ENCODE data around the gene ZNF417.
A peak's percentile ranks its signal among the peaks of the same experiment; 100 is the strongest.
"Not testable (repeated sequence)": the region's sequence is repeated elsewhere in the genome, so short reads cannot be mapped to it uniquely, and the experiment has no call there.

ZNF417 gene

DNA sequence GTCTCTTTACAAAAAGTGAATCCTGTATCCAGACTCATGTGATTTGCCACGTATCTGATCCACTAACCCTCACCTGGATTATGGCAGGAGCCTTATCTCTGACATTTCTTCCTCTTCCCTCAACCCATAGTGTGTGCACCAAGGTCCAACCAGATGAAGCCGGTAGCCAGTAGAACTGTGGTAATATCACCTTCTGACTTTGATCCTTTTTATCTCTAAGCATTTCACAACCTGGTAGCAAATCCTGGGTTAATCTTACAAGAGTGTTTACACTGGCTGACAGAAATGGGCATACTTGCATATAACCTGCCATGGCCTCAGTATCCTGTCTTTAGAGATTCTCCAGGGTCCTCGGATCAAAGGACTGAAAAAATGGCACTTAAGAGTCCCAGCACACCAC lies 1.9 kb downstream of the ZNF417 start:
- Mint-ChIP-seq H3K4me1 (peaks cover 29% of the 10 kb centered on the region), H3K9me3 (peaks cover 2% of the 10 kb centered on the region), H3K36me3 (peaks cover 39% of the 10 kb centered on the region), H3K4me3 (peak overlapping the region; percentile 99), H3K27ac (peak overlapping the region; percentile 98), H3K27me3 (no peaks in the 10 kb centered on the region)
- ATAC-seq (ENCODE audit: low read depth): no peak
- DNase-seq (ENCODE audit: low spot score in 2 of 2): no peak

GRCh38 chr19:57907394-57907793 lies 9.0 kb downstream of the ZNF417 start:
- no peak for ATAC-seq (ENCODE audit: low read depth)
- Mint-ChIP-seq H3K27me3 (no peaks in the 10 kb centered on the region), H3K27ac (no peak overlapping the region), H3K36me3 (peaks cover 38% of the 10 kb centered on the region), H3K4me1 (peaks cover 9% of the 10 kb centered on the region), H3K9me3 (no peaks in the 10 kb centered on the region), H3K4me3 (no peak overlapping the region)
- no peak for DNase-seq (ENCODE audit: low spot score in 2 of 2)

- no peaks in the 10 kb centered on the region for H3K9me3 Mint-ChIP-seq
- no peak for DNase-seq (ENCODE audit: low spot score in 2 of 2)
- no peaks in the 10 kb centered on the region for H3K27me3 Mint-ChIP-seq
- peak overlapping the region; percentile 14 for H3K4me3 Mint-ChIP-seq
- peak; percentile 83 for ATAC-seq (ENCODE audit: low read depth)
- peaks cover 20% of the 10 kb centered on the region for H3K36me3 Mint-ChIP-seq
- H3K4me1 Mint-ChIP-seq: peaks cover 5% of the 10 kb centered on the region
- H3K27ac Mint-ChIP-seq: peak overlapping the region; percentile 81
Observed at GRCh38 chr19:57905258-57905657, 11.1 kb downstream of the ZNF417 start.

DNA sequence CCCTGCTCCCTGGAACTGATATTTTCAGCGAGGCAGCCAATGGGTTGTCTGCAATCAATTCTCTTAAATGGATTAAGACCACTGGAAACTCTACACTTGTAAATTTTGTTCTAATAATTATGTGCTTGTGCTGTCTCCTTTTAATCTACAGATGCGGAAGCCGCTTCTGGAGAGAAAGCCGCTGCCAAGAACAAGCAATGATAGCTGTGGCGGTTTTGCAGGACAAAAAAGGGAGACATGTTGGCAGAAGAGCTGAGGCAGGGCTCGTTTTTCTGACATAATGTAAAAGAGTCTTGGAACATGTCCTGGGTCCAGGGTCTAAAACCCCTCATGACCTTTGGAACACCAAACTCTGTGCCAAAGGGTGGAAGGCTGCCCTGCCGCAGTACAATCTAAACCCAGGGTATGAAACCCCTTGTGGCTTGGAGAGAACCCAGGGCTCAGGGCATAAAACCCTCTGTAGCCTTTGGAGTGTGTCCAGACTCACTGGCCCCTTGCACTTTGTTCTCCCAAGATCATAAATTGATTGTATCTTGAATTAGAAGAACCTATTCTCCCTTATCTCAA lies 12.7 kb downstream of the ZNF417 start:
- no peak for ATAC-seq (ENCODE audit: low read depth)
- no peak overlapping the region for H3K27ac Mint-ChIP-seq
- peaks cover 10% of the 10 kb centered on the region for H3K36me3 Mint-ChIP-seq
- peaks cover 5% of the 10 kb centered on the region for H3K4me1 Mint-ChIP-seq
- no peak overlapping the region for H3K4me3 Mint-ChIP-seq
- no peaks in the 10 kb centered on the region for H3K9me3 Mint-ChIP-seq
- DNase-seq (ENCODE audit: low spot score in 2 of 2): no peak
- H3K27me3 Mint-ChIP-seq: no peaks in the 10 kb centered on the region

DNA sequence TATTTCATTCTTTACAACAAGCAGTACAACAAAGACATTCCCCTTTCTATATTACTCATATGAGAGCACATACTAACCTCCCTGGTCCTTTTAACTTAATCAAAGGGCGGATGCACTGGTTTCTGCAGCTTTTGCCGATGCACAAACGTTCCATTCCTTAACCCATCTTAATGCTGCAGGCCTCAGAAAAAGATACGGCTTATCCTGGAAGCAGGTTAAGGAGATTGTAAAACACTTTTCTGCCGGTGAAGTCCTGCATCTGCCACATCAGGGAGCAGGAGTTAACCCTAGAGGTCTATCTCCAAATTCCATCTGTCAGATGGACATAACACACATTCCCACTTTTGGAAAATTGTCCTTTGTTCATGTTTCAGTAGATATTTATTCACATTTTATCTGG lies 16.1 kb downstream of the ZNF417 start:
- Mint-ChIP-seq H3K9me3 (no peaks in the 10 kb centered on the region), H3K27me3 (no peaks in the 10 kb centered on the region)
- DNase-seq (ENCODE audit: low spot score in 2 of 2): no peak

GRCh38 chr19:57890706-57891105 lies 25.7 kb downstream of the ZNF417 start:
- not testable (repeated sequence) for ATAC-seq (ENCODE audit: low read depth); H3K9me3 Mint-ChIP-seq; H3K27ac Mint-ChIP-seq; H3K4me3 Mint-ChIP-seq; DNase-seq (ENCODE audit: low spot score in 2 of 2); H3K27me3 Mint-ChIP-seq
- Mint-ChIP-seq H3K36me3 (peaks cover 12% of the 10 kb centered on the region), H3K4me1 (peaks cover 17% of the 10 kb centered on the region)

More for the DNA sequence above, 16.1 kb downstream of the ZNF417 start:
- no peak overlapping the region for H3K4me3 Mint-ChIP-seq
- peaks cover 3% of the 10 kb centered on the region for H3K4me1 Mint-ChIP-seq
- H3K36me3 Mint-ChIP-seq: peaks cover 4% of the 10 kb centered on the region
- H3K27ac Mint-ChIP-seq: no peak overlapping the region
- ATAC-seq (ENCODE audit: low read depth): no peak

- H3K27ac Mint-ChIP-seq: peak within 1 kb of the TSS; percentile 89
- ATAC-seq (ENCODE audit: low read depth): peak; percentile 93
- peaks cover 2% of the 10 kb centered on the region for H3K9me3 Mint-ChIP-seq
- H3K4me3 Mint-ChIP-seq: peak within 1 kb of the TSS; percentile 92
- H3K27me3 Mint-ChIP-seq: no peaks in the 10 kb centered on the region
- H3K36me3 Mint-ChIP-seq: peaks cover 26% of the 10 kb centered on the region
- peak; percentile 80 to 84 for DNase-seq (ENCODE audit: low spot score in 2 of 2)
- H3K4me1 Mint-ChIP-seq: peaks cover 18% of the 10 kb centered on the region
Observed at GRCh38 chr19:57888560-57889231, 27.7 kb downstream of the ZNF417 start, which contains the start of gene ZNF814. ZNF814 (minus strand) TSS chr19:57889037; CDS start chr19:57888802, 235 bp downstream.

DNA sequence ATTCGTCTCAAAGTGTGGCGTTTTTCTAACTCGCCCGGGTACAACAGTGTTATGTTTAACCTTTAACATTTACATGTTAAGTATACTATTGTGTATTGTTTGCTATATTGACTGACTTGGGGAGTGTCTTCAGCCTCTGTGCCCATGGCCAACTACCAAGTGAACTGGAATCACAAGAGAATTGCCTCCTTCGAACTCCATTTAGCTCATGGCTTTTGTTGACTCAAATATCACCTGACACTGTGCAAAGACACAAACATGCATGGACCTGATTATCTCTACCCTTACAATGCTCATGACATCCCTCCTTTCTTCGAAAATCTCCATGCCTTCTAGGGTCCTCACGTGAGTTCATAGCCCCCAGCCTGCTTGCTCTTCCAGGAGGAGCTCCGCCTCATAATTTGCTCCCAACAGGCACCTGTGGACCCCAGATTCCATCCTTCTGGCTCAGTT lies 28.3 kb downstream of the ZNF417 start:
- Mint-ChIP-seq H3K27me3 (no peaks in the 10 kb centered on the region), H3K36me3 (peaks cover 26% of the 10 kb centered on the region), H3K4me3 (peak overlapping the region; percentile 92), H3K9me3 (peaks cover 2% of the 10 kb centered on the region), H3K27ac (peak overlapping the region; percentile 89), H3K4me1 (peaks cover 18% of the 10 kb centered on the region)
- ATAC-seq (ENCODE audit: low read depth): no peak
- DNase-seq (ENCODE audit: low spot score in 2 of 2): no peak

GRCh38 chr19:57887195-57887941 lies 29.0 kb downstream of the ZNF417 start:
- peaks cover 2% of the 10 kb centered on the region for H3K9me3 Mint-ChIP-seq
- peaks cover 18% of the 10 kb centered on the region for H3K4me1 Mint-ChIP-seq
- peak overlapping the region; percentile 18 for H3K27ac Mint-ChIP-seq
- peaks cover 29% of the 10 kb centered on the region for H3K36me3 Mint-ChIP-seq
- DNase-seq (ENCODE audit: low spot score in 2 of 2) (no peak), ATAC-seq (ENCODE audit: low read depth) (no peak)
- peak overlapping the region; percentile 92 for H3K4me3 Mint-ChIP-seq
- no peaks in the 10 kb centered on the region for H3K27me3 Mint-ChIP-seq

GRCh38 chr19:57886046-57886445 lies 30.3 kb downstream of the ZNF417 start:
- peaks cover 2% of the 10 kb centered on the region for H3K9me3 Mint-ChIP-seq
- peaks cover 29% of the 10 kb centered on the region for H3K36me3 Mint-ChIP-seq
- no peak for DNase-seq (ENCODE audit: low spot score in 2 of 2)
- H3K27me3 Mint-ChIP-seq: no peaks in the 10 kb centered on the region
- no peak for ATAC-seq (ENCODE audit: low read depth)
- H3K4me3 Mint-ChIP-seq: peak overlapping the region; percentile 2
- no peak overlapping the region for H3K27ac Mint-ChIP-seq
- peaks cover 18% of the 10 kb centered on the region for H3K4me1 Mint-ChIP-seq

DNA sequence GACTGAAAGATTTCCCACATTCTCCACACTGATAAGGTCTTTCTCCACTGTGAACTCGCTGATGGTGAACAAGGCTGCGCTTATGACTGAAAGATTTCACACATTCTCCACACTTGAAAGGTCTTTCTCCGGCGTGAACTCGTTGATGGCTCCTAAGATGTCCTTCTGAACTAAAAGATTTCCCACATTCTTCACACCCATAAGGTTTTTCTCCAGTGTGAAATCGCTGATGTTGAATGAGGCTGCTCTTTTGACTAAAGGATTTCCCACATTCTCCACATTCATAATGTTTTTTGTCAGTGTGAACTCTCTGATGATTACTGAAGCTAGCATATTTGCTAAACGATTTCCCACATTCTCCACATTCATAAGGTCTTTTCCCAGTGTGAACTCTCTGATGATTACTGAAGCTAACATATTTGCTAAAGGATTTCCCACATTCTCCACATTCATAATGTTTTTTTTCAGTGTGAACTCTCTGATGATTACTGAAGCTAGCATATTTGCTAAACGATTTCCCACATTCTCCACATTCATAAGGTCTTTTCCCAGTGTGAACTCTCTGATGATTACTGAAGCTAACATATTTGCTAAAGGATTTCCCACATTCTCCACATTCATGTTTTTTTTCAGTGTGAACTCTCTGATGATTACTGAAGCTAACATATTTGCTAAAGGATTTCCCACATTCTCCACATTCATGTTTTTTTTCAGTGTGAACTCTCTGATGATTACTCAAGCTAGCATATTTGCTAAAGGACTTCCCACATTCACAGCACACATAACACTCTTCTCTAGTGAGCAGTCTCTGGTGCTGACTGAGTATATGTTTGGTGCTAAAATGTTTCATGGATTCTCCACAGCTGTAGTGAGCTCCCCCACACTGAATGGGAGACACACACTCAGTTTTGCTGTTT lies 42.3 kb downstream of the ZNF417 start:
- not testable (repeated sequence) for H3K4me1 Mint-ChIP-seq; ATAC-seq (ENCODE audit: low read depth); H3K4me3 Mint-ChIP-seq; DNase-seq (ENCODE audit: low spot score in 2 of 2); H3K27ac Mint-ChIP-seq; H3K27me3 Mint-ChIP-seq
- H3K9me3 Mint-ChIP-seq: peaks cover 15% of the 10 kb centered on the region
- peaks cover 56% of the 10 kb centered on the region for H3K36me3 Mint-ChIP-seq

- peaks cover 2% of the 10 kb centered on the region for H3K4me1 Mint-ChIP-seq
- H3K36me3 Mint-ChIP-seq: peaks cover 55% of the 10 kb centered on the region
- H3K27ac Mint-ChIP-seq: no peak overlapping the region
- ATAC-seq (ENCODE audit: low read depth) (no peak), DNase-seq (ENCODE audit: low spot score in 2 of 2) (no peak)
- no peak overlapping the region for H3K4me3 Mint-ChIP-seq
- peaks cover 16% of the 10 kb centered on the region for H3K9me3 Mint-ChIP-seq
- no peaks in the 10 kb centered on the region for H3K27me3 Mint-ChIP-seq
Observed at GRCh38 chr19:57872450-57872849, 43.9 kb downstream of the ZNF417 start.

- H3K27ac Mint-ChIP-seq: no peak overlapping the region
- H3K27me3 Mint-ChIP-seq: no peaks in the 10 kb centered on the region
- H3K9me3 Mint-ChIP-seq: peaks cover 10% of the 10 kb centered on the region
- no peaks in the 10 kb centered on the region for H3K4me1 Mint-ChIP-seq
- ATAC-seq (ENCODE audit: low read depth) (no peak), DNase-seq (ENCODE audit: low spot score in 2 of 2) (no peak)
- H3K4me3 Mint-ChIP-seq: no peak overlapping the region
- peaks cover 46% of the 10 kb centered on the region for H3K36me3 Mint-ChIP-seq
Observed at GRCh38 chr19:57870225-57870624, 46.2 kb downstream of the ZNF417 start.

Data from memory B cell (primary cell).